Activated gamma-delta T cell treated with Interleukin-2 at 50 U/mL for 16 hours (primary cell): Measurements from ENCODE around the gene ZFYVE28.

Experiments
- DNase-seq: peaks from one replicate; pipeline ENCODE4 v3.0.0-alpha.2; 2020

The ZFYVE28 gene

GRCh38 chr4:2268357-2269205 is 149.9 kb downstream of the ZFYVE28 start:
- DNase-seq = no peak

- DNase-seq = no peak
These were observed 150.6 kb downstream of the ZFYVE28 start for GRCh38 chr4:2267841-2268240.

GRCh38 chr4:2267320-2267811 is 151.1 kb downstream of the ZFYVE28 start:
- DNase-seq = no peak

GRCh38 chr4:2266821-2267220 is 151.6 kb downstream of the ZFYVE28 start:
- no peak for DNase-seq

- no peak for DNase-seq
These were observed 152.3 kb downstream of the ZFYVE28 start for GRCh38 chr4:2266181-2266580.

GRCh38 chr4:2265113-2266110 is 153.0 kb downstream of the ZFYVE28 start:
- no peak for DNase-seq

GRCh38 chr4:2264481-2265041 is 153.9 kb downstream of the ZFYVE28 start:
- no peak for DNase-seq

GRCh38 chr4:2263926-2264321 is 154.5 kb downstream of the ZFYVE28 start:
- no peak for DNase-seq

- DNase-seq = no peak
These were observed 155.5 kb downstream of the ZFYVE28 start for GRCh38 chr4:2262944-2263250.

- peak; percentile 97 for DNase-seq
These were observed 156.1 kb downstream of the ZFYVE28 start for GRCh38 chr4:2262145-2262943.

- no peak for DNase-seq
These were observed 156.6 kb downstream of the ZFYVE28 start, which contains the start of gene MXD4 for GRCh38 chr4:2261853-2262144. Gene MXD4, minus strand, starts transcription at chr4:2262109. Its CDS starts 129 bp downstream, at chr4:2261980.

GRCh38 chr4:2261110-2261852 is 157.2 kb downstream of the ZFYVE28 start:
- DNase-seq = peak; percentile 45

- DNase-seq = peak; percentile 2
These were observed 157.9 kb downstream of the ZFYVE28 start for GRCh38 chr4:2260344-2261109.

GRCh38 chr4:2259541-2260343 is 158.7 kb downstream of the ZFYVE28 start:
- peak; percentile 3 for DNase-seq

GRCh38 chr4:2259036-2259540 is 159.4 kb downstream of the ZFYVE28 start:
- peak; percentile 3 for DNase-seq

- DNase-seq = no peak
These were observed 160.1 kb downstream of the ZFYVE28 start for GRCh38 chr4:2258091-2259035.

- no peak for DNase-seq
These were observed 160.9 kb downstream of the ZFYVE28 start for GRCh38 chr4:2257361-2258081.

GRCh38 chr4:2256781-2257191 is 161.7 kb downstream of the ZFYVE28 start:
- DNase-seq = no peak
